ENCODE data around the gene CAMK2A. TPM values are rescaled to one million over a fixed set of nuclear protein-coding genes. Genes with fewer than 3 reads are reported as not detected.

CAMK2A gene
- total RNA-seq (2022; extraction: Qiagen RNA extraction): 0.56 to 0.80 TPM (median 0.69 TPM) in 5 replicates

DNA sequence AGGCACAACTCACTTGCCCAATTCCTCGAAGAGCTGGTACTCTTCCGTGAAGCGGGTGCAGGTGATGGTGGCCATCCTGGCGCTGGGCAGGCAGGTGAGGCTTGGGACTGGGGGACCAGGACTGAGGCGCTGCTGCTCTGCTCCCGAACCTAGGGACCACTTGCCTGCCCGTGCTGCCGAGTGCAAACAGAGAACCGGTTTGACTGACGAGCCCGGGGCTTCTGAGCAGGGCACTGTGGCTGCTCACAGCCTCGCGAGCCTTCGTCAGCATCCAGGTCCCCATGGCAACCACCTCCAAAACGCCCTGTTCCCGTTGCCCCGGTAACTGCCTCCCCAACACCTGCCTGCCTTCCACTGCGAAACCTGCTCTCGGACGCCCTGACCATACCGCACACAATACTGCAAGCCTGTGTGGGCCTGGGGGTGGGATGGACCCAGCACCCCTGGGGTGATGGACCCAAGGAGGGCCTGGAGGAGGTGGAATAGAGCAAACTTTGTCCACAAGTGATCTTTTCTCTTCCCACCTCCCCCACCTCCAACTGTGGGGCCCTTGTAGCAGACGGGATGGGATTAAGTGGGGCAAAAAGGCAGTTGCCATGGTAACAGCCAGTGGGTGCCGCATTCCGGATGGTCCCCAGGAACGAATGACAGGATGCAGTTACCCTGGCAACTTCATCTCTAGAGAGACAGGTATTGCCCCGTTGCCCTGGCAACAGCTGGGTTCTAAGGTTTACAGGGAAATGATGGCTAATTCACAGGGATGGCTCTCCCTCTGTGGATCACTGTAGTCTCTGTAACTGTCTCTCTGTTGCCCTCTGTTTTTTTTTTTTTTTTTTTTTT lies at the start of gene CAMK2A:
Gene CAMK2A (minus strand): TSS at position 223 of the 840 bp plus-strand sequence. CDS start 148 bp downstream, at position 75.

DNA sequence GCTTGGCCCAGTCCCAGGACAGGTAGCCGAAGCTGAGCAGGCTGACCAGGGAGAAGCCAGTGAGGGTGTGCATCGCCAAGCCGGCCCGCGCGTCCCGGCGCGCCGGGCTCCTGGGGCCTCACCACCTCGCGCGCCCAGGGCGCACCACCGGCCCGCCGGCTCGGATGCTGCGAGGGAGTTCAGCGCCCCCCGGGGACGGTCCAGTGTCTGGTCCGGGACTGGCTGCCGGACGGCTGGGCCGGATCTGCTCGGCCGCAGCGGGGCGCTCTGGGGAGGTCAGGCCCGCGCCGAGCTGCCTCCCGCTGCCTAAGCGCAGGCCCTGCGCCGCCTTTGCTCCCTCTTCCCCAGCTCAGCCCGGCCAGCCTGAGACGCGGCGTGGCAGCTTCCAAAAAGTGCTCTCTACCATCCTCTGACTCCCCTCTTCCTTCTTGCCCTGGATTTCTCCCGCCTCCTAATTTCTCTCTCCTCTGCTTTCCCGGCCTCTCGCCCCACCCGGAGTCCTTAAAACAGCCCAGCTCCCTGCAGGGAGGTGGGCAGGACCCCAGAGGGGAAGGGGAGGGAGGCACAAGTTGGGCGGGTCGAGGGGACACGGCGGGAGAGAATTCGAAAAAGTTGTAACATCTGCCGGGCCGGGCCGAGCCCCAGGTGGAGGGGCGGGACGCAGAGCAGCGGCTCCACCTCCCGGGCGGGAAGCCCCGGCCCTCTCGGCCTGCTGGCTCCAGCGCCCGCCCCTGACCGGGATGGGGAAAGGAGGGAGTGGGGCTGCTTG lies 12.9 kb upstream of the CAMK2A start, which contains the start of gene ARSI:
Gene ARSI (minus strand): TSS at position 605 of the 769 bp plus-strand sequence. CDS start 532 bp downstream, at position 73.

DNA sequence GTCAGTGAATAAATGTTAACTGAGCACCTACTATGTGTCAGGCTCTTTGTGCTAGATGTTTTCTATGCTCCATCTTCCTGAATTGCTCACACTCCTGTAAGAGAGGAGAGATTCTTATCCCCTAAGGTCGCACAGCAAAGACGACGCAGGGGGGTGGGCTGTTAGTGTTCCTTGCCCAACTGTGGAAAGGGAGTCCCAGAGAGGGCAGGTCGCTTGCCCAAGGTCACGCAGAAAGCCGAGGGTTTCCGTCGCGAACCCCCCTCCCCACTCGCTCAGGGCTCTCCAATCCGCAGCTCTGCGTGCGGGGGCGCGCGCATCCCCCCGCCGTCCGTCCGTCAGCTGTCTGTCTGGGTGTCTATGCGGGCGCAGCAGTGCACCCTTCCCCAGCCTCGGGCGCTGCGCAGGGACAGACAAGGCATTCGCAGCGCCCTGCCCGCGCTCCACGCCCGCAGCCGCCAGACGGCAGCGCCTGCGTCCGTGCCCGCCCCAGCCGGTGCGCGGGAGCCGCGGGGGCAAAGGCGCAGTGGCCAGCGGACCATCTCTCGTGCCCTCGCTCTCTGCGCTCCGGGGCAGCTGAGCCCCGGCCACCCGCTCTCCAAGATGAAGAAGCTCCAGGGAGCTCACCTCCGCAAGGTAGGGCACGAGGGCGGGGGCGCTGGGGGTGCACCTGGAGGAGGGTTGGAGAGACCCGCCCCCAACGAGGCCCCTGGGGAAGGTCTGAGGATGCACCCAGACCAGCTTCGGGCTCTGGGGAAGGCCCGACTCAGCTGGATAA lies 99.7 kb downstream of the CAMK2A start, which contains the start of gene SLC6A7:
Gene SLC6A7 (plus strand): TSS at position 335 of the 775 bp plus-strand sequence. CDS start 266 bp downstream, at position 601.

Other genes with a start within 250 kb of the CAMK2A start
- gene CSF1R, start 203.2 kb downstream of the CAMK2A start, total RNA-seq (2022; extraction: Qiagen RNA extraction): 0.15 to 0.31 TPM (median 0.20 TPM) in 5 replicates
- 0.11 to 0.80 TPM (median 0.22 TPM) in 5 replicates for gene PDGFRB, start 133.9 kb downstream of the CAMK2A start, total RNA-seq (2022; extraction: Qiagen RNA extraction)
- 0.06 to 0.07 TPM in 2 of 5 replicates, not detected in the others for gene CDX1, start 123.0 kb downstream of the CAMK2A start, total RNA-seq (2022; extraction: Qiagen RNA extraction)
- gene SLC6A7, start 99.7 kb downstream of the CAMK2A start, total RNA-seq (2022; extraction: Qiagen RNA extraction): 0.02 to 0.03 TPM in 2 of 5 replicates, not detected in the others
- gene ARSI, start 13.1 kb upstream of the CAMK2A start, total RNA-seq (2022; extraction: Qiagen RNA extraction): 30.6 to 37.4 TPM (median 32.4 TPM) in 5 replicates
- gene TCOF1, start 67.9 kb upstream of the CAMK2A start, total RNA-seq (2022; extraction: Qiagen RNA extraction): 67.4 to 79.8 TPM (median 72.7 TPM) in 5 replicates
- gene CD74, start 123.1 kb upstream of the CAMK2A start, total RNA-seq (2022; extraction: Qiagen RNA extraction): 0.07 to 0.09 TPM (median 0.08 TPM) in 3 of 5 replicates, not detected in the others
- gene RPS14, start 160.0 kb upstream of the CAMK2A start, total RNA-seq (2022; extraction: Qiagen RNA extraction): 2,820 to 3,087 TPM (median 2,965 TPM) in 5 replicates
- 52.8 to 63.1 TPM (median 58.9 TPM) in 5 replicates for gene NDST1, start 218.4 kb upstream of the CAMK2A start, total RNA-seq (2022; extraction: Qiagen RNA extraction)